ACC112 (cell line): ENCODE measurements around the gene BTN2A1.
A peak's percentile ranks its signal among the peaks of the same experiment; 100 is the strongest.
"Not testable (repeated sequence)": the region's sequence is repeated elsewhere in the genome, so short reads cannot be mapped to it uniquely, and the experiment has no call there.

ENCODE experiments used
- H2AFZ ChIP-seq: fragments of 200-600 bp; sonication (generic); one replicate; pipeline ENCODE4 v1.6.0; 2017; ENCODE audit warnings: antibody characterized with exemption, low read length; ENCODE audit not compliant: unreplicated experiment
- H3K27ac ChIP-seq: fragments of 200-600 bp; sonication (generic); 2 replicates; pipeline ENCODE4 v1.5.1; 2014; ENCODE audit warnings: low read depth, mild to moderate bottlenecking, antibody characterized with exemption, low read length, moderate library complexity
- H3K27me3 ChIP-seq: fragments of 200-600 bp; sonication (generic); 2 replicates; pipeline ENCODE4 v1.6.1; 2014; ENCODE audit warnings: mild to moderate bottlenecking, antibody characterized with exemption, low read length, moderate library complexity, mixed read lengths; ENCODE audit not compliant: insufficient read depth
- H3K36me3 ChIP-seq: fragments of 200-600 bp; sonication (generic); 2 replicates; pipeline ENCODE4 v1.6.1; 2016; ENCODE audit warnings: mild to moderate bottlenecking, antibody characterized with exemption, low read length, moderate library complexity, mixed read lengths; ENCODE audit not compliant: insufficient read depth
- H3K4me1 ChIP-seq: fragments of 200-600 bp; sonication (generic); one replicate; pipeline ENCODE4 v1.6.1; 2016; ENCODE audit warnings: low read length, mixed read lengths; ENCODE audit not compliant: insufficient read depth, unreplicated experiment, control insufficient read depth
- H3K4me3 ChIP-seq: fragments of 200-600 bp; sonication (generic); 2 replicates; pipeline ENCODE4 v1.5.1; 2014; ENCODE audit warnings: mild to moderate bottlenecking, low read depth, low read length
- H3K79me2 ChIP-seq: fragments of 200-600 bp; sonication (generic); one replicate; pipeline ENCODE4 v1.6.0; 2016; ENCODE audit warnings: low read length; ENCODE audit not compliant: control insufficient read depth, unreplicated experiment, insufficient read depth

BTN2A1 gene

DNA sequence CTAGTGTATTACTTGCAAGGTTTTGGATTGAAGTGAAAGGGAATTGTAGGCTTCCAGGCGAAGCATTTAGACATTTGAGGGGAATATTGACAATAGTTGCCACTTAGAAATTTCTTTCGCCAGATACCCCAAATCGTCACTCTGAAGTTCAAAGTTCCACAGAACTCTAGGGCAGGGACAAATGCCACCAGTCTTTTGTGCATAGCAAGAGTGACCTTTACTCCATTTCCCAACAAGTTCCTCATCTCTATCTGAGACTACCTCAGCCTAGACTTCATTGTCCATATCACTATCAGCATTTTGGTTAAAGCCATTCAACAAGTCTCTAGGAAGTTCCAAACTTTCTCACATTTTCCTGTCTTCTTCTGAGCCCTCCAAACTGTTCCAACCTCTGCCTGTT is 39.0 kb upstream of the BTN2A1 start:
- not testable (repeated sequence) for H2AFZ ChIP-seq, H3K27me3 ChIP-seq, H3K36me3 ChIP-seq, H3K27ac ChIP-seq, H3K4me3 ChIP-seq
- Histone ChIP-seq H3K79me2 (peaks cover 13% of the 10 kb centered on the region), H3K4me1 (peaks cover 27% of the 10 kb centered on the region)

DNA sequence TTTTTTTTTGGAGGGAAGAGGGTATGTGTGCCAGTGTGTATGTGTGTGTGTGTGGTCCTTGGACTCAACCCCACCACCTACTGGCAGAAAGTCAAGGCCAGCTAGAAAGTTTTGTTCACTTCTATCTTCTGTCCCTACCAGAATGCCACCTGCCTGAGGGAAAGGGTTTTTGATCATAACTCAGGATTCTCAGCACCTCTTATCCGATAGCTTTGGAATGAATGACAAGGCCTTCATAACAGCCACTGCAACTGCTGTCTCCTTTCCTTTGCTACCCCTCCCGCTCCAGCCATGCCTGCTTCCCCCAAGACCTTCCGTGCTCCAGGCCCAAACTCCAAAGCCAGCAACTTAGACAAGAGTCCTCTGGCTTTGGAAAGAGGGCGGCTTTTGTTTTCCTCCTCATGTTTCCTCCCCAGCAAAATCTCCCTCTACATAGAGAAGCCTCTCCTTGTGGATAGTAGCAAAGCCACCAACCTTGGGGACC is 37.0 kb upstream of the BTN2A1 start:
- no peaks in the 10 kb centered on the region for H3K27me3 ChIP-seq
- H3K4me1 ChIP-seq = peaks cover 30% of the 10 kb centered on the region
- H3K27ac ChIP-seq = peak overlapping the region; percentile 64
- peak overlapping the region; percentile 92 for H3K4me3 ChIP-seq
- H3K79me2 ChIP-seq = peaks cover 18% of the 10 kb centered on the region
- peaks cover 8% of the 10 kb centered on the region for H3K36me3 ChIP-seq
- H2AFZ ChIP-seq = peak overlapping the region; percentile 67

DNA sequence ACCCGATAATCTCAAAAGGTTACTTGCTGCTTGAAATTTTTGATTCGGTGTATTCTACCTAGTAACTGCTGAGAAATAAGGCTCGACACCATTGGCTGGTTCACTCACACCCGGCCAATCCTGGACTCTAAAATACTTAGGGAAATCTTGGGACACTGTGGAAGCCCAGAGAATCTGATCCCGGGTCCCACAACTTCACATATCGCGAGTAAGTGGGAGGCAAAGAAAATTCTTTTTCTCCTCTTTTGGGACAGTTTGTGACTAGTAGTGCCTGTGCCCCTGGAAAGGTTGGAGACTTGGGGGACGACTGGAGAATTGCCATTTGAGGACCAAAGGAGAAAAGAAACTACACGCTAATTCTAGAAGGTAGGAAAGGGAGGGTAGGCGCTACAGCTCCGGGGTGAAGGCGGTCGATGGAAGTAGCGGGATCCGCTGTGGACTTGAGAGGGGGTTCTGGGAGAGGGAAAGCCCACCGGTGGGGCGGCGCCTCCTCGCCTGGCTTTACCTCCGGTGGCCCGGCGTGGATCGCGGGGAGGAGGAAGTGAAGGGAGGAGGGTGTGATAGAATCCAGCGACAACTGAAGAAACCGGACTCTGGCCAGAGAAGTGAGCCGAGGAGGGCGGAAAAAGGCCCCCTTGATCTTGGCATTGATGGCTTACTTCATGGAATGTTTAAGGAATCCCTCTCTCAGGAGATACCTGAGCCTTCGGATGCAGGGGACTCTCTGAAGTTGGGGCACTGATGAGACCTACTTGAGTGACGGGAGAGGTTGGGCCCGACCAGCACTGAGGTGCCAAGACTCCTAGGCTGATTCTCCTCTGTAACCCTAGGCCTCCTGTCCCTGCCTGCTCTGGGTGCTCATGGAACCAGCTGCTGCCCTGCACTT is 36.3 kb upstream of the BTN2A1 start:
- H3K27ac ChIP-seq = peak overlapping the region; percentile 64
- peaks cover 14% of the 10 kb centered on the region for H3K36me3 ChIP-seq
- peaks cover 18% of the 10 kb centered on the region for H3K79me2 ChIP-seq
- H3K27me3 ChIP-seq = no peaks in the 10 kb centered on the region
- peak overlapping the region; percentile 93 for H2AFZ ChIP-seq
- peaks cover 25% of the 10 kb centered on the region for H3K4me1 ChIP-seq
- H3K4me3 ChIP-seq = peak overlapping the region; percentile 92

DNA sequence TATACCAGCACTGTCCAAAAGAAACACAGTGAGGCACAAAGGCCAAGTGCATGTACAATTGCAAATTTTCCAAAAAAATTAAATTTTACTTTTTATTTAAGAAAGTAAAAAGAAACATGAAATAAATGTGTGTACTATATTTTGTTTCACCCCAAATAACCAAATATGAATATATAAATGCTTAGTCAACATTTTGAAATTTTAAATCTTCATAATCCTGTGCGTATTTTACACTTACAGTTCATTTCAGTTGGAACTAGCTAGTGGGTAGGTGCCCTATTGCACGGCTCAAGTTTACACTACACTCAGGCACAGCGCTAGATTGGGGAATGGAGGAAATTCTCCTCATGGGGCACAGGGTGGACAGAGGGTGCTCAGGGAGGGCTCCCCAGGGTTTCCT is 35.4 kb upstream of the BTN2A1 start:
- Histone ChIP-seq H3K4me1 (peaks cover 25% of the 10 kb centered on the region), H3K36me3 (peaks cover 23% of the 10 kb centered on the region), H3K27me3 (no peaks in the 10 kb centered on the region), H2AFZ (no peak overlapping the region), H3K79me2 (peaks cover 18% of the 10 kb centered on the region), H3K4me3 (peak overlapping the region; percentile 92), H3K27ac (no peak overlapping the region)

DNA sequence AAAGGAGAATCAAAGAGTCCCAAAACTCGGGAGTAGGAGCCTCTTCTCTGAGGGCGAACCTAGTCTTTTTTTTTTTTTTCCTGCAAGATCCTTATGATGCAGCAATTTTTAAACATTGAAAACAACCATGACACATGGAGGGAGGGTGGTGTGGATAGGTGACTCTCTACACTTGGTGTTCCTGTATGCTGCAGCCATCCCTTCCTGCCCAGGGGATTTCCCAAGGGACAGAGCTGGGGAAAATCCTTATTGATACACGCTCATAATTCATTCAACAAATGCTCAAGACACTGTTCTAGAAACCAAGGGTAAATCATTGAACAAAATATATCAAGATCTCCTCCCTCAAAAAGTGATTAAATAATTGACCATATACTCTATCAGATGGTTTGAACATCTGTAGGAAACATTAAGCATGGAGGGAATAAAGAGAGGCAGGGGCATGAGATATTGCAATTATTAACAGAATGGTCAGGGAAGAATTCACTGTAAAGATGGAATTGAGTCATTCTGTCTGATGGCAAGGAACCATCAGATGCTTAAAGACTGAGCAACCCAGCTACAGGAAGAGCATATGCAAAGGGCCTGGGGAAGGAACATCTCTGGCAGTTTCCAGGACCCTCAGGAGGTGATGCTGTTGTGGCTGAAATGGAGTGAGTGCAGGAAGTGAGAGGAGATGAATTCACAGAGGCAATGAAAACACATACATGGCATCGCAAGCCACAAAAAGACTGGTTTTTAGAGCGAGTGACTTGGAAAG is 30.9 kb upstream of the BTN2A1 start:
- Histone ChIP-seq H3K79me2 (peaks cover 18% of the 10 kb centered on the region), H3K4me1 (peaks cover 33% of the 10 kb centered on the region), H3K36me3 (peaks cover 36% of the 10 kb centered on the region), H3K27me3 (no peaks in the 10 kb centered on the region), H3K27ac (no peak overlapping the region), H3K4me3 (no peak overlapping the region), H2AFZ (no peak overlapping the region)

DNA sequence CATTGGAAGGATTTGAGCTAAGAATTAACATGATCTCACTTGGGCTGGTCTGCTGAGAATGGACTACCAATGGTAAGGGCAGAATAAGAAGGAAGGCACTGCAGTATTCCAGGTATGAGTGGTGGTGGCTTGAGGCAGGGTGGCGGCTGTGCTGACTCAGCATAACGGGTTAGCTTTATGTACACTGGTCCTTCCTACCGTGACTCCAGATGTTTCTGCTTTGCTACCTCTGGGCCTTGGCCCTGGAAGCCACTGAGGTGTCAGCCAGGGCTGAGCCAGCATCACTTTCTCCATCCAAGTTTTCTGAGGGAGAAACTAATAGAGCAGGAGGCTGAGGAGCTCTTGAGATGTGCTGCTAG is 30.3 kb upstream of the BTN2A1 start:
- Histone ChIP-seq H2AFZ (no peak overlapping the region), H3K27me3 (no peaks in the 10 kb centered on the region), H3K36me3 (peaks cover 36% of the 10 kb centered on the region), H3K4me1 (peaks cover 38% of the 10 kb centered on the region), H3K79me2 (peaks cover 18% of the 10 kb centered on the region), H3K27ac (no peak overlapping the region), H3K4me3 (no peak overlapping the region)

DNA sequence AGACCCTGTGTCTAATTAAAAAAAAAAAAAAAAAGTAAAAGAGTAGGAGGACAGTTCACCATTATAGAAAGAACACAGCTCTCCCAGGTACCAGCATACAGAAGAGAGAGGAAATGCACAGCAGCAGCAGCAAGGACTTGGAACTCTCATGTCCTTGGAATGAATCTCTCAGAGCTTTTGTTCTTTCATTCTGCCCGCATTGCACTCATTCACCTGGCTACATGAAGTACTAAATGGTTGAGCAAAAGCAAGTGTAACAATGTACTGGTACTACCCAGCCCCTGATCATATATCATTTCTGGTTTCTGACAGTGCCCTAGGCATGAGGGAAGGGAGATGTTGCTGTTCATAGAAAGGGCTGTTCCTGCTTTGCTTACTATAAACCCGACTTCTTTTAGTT is 29.5 kb upstream of the BTN2A1 start:
- H3K36me3 ChIP-seq = peaks cover 36% of the 10 kb centered on the region
- no peaks in the 10 kb centered on the region for H3K27me3 ChIP-seq
- H2AFZ ChIP-seq = no peak overlapping the region
- H3K27ac ChIP-seq = no peak overlapping the region
- peaks cover 38% of the 10 kb centered on the region for H3K4me1 ChIP-seq
- H3K4me3 ChIP-seq = no peak overlapping the region
- peaks cover 10% of the 10 kb centered on the region for H3K79me2 ChIP-seq

DNA sequence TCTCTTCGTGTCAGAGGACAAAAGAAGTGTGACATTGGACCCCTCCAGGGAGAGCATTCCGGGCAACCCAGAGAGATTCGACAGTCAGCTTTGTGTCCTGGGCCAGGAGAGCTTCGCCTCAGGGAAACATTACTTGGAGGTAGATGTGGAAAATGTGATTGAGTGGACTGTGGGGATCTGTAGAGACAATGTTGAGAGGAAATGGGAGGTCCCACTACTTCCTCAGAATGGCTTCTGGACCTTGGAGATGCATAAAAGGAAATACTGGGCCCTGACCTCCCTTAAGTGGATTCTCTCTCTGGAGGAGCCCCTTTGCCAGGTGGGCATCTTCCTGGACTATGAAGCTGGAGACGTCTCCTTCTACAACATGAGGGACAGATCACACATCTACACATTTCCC is 27.0 kb upstream of the BTN2A1 start:
- peak overlapping the region; percentile 97 for H3K27ac ChIP-seq
- peaks cover 35% of the 10 kb centered on the region for H3K36me3 ChIP-seq
- H3K79me2 ChIP-seq = no peaks in the 10 kb centered on the region
- no peaks in the 10 kb centered on the region for H3K27me3 ChIP-seq
- H3K4me1 ChIP-seq = peaks cover 32% of the 10 kb centered on the region
- no peak overlapping the region for H3K4me3 ChIP-seq
- H2AFZ ChIP-seq = no peak overlapping the region

DNA sequence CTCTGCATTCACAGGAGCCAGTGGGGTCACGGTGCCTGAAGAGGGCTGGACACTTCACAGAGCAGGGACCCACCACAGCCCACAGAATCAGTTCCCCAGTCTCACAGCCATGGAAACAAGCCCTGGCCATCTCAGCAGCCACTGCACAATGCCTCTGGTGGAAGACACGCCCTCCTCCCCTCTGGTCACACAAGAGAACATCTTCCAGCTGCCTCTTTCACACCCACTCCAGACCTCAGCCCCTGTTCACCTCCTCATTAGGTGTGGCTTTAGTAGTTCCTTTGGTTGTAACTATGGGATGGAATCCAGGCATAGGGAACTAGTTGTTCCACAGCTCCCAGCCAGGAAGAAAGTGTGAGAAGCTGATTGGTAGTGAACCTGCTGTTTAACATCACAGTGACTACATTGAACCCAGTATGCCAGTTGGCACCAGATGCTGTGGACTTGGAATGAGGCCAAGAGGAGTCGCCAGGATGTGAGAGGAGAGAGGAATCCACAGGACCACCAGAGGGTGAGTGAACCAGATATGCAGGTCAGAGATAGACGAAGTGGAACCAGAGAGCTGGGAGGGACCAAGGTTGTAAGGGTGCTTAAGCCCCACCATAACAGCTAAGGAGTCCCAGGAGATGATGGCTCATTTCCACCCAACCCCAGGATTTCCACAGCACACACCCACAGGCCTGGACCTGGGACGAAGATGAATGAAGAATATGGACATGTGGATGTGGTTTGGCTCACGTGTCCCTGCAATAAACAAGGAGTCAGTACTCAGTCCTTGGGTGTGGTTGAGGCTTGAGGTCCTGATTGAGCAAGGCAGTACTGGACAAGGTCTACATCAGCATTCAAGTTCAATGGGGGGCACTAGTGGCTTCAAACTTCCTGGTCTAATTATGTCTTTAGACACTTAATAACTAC is 26.2 kb upstream of the BTN2A1 start:
- Histone ChIP-seq H2AFZ (no peak overlapping the region), H3K36me3 (peaks cover 29% of the 10 kb centered on the region), H3K27ac (peak overlapping the region; percentile 97), H3K4me1 (peaks cover 32% of the 10 kb centered on the region), H3K4me3 (peak overlapping the region; percentile 54; the same call in 1 of the 2 replicates), H3K27me3 (no peaks in the 10 kb centered on the region), H3K79me2 (no peaks in the 10 kb centered on the region)

DNA sequence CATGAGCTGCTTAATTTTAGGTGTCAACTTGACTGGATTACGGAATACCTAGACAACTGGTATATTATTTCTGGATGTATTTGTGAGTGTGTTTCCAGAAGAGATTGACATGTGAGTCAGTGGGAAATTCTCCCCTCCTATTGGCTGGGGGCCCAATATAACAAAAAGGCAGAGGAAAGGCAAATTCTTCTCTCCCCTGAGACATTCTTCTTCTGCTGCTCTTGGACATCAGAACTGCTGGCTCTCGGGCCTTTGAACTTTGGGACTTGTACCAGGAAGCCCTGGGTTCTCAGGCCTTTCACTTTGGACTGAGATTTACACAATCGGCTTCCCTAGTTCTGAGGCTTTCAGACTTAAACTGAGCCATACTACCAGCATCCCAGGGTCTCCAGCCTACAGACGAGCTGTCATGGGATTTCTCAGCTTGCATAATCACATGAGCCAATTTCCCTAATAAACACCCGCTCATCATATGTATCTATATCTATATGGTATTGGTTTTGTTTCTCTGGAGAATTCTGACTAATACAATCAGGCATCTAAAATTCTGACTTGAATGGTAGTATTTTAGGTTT is 25.0 kb upstream of the BTN2A1 start:
- Histone ChIP-seq H3K27me3 (no peaks in the 10 kb centered on the region), H3K36me3 (peaks cover 18% of the 10 kb centered on the region), H3K27ac (peak overlapping the region; percentile 97), H2AFZ (no peak overlapping the region), H3K79me2 (no peaks in the 10 kb centered on the region), H3K4me1 (peaks cover 32% of the 10 kb centered on the region), H3K4me3 (peak overlapping the region; percentile 44)
